GM13977 (cell line): ENCODE results near the gene CLCA2.

Experiments
- DNase-seq: peaks from one replicate; pipeline ENCODE4 v3.0.0; 2012; ENCODE audit warnings: low spot score
- CTCF ChIP-seq: IDR thresholded peaks from 2 replicates; pipeline ENCODE4 v1.5.1; 2012; ENCODE audit warnings: mild to moderate bottlenecking, control low read depth; ENCODE audit not compliant: insufficient read depth; ENCODE audit errors: extremely low read depth, missing control alignments
- in situ Hi-C: fragments of 300-500 bp; cut with MboI; formaldehyde crosslinking; loops from one replicate; pipeline ENCODE4 v1.12.0; 2022; ENCODE audit warnings: low sequenced_read_pairs, low pct_unique_long_range_greater_than_20kb, mixed read lengths, inconsistent platforms; ENCODE audit not compliant: unreplicated experiment

Gene CLCA2

DNA sequence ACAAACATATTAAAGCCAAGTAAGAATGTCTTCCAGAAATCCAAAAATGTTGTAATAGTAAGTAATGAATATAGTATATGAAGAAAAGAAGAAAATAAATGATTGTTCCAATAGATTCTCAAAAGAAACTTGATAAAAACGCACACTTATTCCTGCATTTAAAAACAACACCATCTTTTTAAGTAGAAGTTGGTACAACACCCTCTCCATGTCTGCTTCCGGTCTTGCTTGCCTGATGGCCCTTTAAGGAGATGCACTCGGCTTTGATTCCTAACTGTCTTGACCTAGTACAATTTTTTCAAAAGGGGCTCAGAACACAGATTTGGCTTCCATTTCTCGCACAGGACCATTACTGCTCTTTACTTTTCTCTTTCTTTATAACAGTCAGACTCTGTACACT, 53.7 kb downstream of the CLCA2 start:
- in situ Hi-C loops: no loop called here
- no peak for DNase-seq
- TF ChIP-seq CTCF: no peak

GRCh38 chr1:86478416-86479156, 54.6 kb downstream of the CLCA2 start:
- TF ChIP-seq CTCF: no peak
- no peak for DNase-seq
- in situ Hi-C loops: no loop called here

DNA sequence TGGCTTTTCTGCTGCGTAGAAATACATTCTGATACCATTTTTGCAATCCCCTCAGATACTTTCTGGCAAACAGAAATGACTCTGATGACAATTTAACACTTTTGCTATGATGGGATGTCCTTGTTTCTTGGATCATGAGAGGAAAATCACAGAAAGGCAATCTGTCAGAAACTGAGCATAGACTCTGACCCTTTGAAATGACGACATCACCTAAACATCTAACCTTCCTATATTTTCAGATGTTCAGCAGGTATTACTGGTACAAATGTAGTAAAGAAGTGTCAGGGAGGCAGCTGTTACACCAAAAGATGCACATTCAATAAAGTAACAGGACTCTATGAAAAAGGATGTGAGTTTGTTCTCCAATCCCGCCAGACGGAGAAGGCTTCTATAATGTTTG, 58.0 kb downstream of the CLCA2 start:
- in situ Hi-C loops: no loop called here
- TF ChIP-seq CTCF: no peak

DNA sequence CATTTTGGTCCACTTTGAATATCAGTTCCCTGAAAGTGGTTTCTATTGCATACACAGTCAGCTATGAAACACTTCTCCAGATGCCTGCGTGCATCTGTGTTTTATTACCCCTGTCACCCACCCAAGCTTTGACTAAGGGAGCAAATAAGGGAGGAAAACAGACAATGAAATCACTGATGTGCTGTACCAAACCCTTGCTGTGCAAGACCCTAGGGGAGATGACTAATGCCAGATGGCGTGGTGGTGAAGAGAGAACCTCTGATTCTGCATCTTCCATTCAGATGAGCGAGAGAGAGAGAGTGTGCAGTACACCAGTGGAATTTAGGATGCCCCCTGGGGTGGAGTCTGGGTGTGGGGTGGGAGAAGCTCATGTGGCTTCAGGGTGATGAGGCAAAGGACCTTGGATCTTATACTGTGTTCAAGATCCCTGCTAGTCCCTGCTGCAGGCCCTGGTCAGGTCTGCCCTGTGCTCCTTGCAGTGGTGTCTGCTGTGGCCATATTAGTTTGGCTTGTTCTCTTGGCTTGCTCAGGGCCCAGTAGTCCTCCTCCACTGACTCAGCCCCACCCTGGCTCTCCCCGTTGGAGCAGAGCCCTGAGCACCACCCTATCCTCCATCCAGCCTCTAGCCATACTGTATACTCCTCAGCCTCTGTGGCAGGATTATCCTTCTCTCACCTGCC, 63.3 kb downstream of the CLCA2 start:
- no peak for TF ChIP-seq CTCF
- DNase-seq: no peak
- in situ Hi-C loops: no loop called here

More for the DNA sequence above, 58.0 kb downstream of the CLCA2 start:
- DNase-seq: no peak

DNA sequence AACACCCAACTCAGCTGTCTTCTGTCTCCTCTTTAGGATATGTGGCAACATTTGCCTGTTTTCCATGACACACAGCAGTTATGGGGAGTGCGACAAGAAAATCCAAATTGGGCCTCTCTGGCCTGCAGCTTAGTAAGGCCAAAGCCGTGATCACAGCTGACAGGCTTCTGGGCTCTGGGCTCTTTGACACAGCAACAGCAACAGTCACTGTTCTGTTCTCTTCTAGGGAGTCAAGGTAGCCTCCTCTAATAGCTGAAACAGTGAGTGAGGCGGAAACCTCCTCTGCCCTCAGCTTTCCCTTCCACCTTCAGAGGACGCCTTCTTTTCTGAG, 63.8 kb downstream of the CLCA2 start:
- DNase-seq: no peak
- in situ Hi-C loops: no loop called here
- TF ChIP-seq CTCF: no peak

- DNase-seq: no peak
- in situ Hi-C loops: no loop called here
- no peak for TF ChIP-seq CTCF
These were observed 65.4 kb downstream of the CLCA2 start for GRCh38 chr1:86489242-86489878.
